Trophoblast cell (in vitro differentiated cells and primary cell): ENCODE data around the gene MICU1.

Source experiments
- DNase-seq, 2 donors: peaks; one replicate each; pipeline ENCODE4 v3.0.0-alpha.2; 2016
- H2AFZ ChIP-seq: 2 replicates; pipeline ENCODE4 v1.6.1; 2013; ENCODE audit warnings: low read length, moderate library complexity, mild to moderate bottlenecking; ENCODE audit not compliant: insufficient read depth, poor library complexity
- H2AK5ac ChIP-seq: 2 replicates; pipeline ENCODE4 v1.6.1; 2013; ENCODE audit warnings: mild to moderate bottlenecking, low read length
- H2BK120ac ChIP-seq: 2 replicates; pipeline ENCODE4 v1.6.1; 2013; ENCODE audit warnings: low read length, mild to moderate bottlenecking, moderate library complexity; ENCODE audit not compliant: insufficient read depth, poor library complexity
- H2BK12ac ChIP-seq: 2 replicates; pipeline ENCODE4 v1.6.1; 2013; ENCODE audit warnings: mild to moderate bottlenecking, low read length, moderate library complexity
- H2BK5ac ChIP-seq: 2 replicates; pipeline ENCODE4 v1.6.1; 2013; ENCODE audit warnings: low read length, low read depth, moderate library complexity, mild to moderate bottlenecking; ENCODE audit not compliant: poor library complexity
- H3K14ac ChIP-seq: 2 replicates; pipeline ENCODE4 v1.6.1; 2013; ENCODE audit warnings: mild to moderate bottlenecking, low read length
- H3K18ac ChIP-seq: 2 replicates; pipeline ENCODE4 v1.6.1; 2013; ENCODE audit warnings: mild to moderate bottlenecking, low read length
- H3K23ac ChIP-seq: 2 replicates; pipeline ENCODE4 v1.6.1; 2013; ENCODE audit warnings: low read length
- H3K27ac ChIP-seq: 2 replicates; pipeline ENCODE4 v1.5.1; 2013; ENCODE audit warnings: low read depth, mild to moderate bottlenecking, inconsistent platforms, low read length, moderate library complexity
- H3K27me3 ChIP-seq: 2 replicates; pipeline ENCODE4 v1.6.1; 2013; ENCODE audit warnings: inconsistent platforms, mild to moderate bottlenecking, low read length, moderate library complexity; ENCODE audit not compliant: insufficient read depth
- H3K36me3 ChIP-seq, 2 experiments: 1 replicate in 1 of 2; 2 replicates in 1 of 2; pipeline ENCODE4 v1.6.1; 2013; ENCODE audit warnings: low read length in 2 of 2, mild to moderate bottlenecking in 2 of 2, moderate library complexity in 1 of 2; ENCODE audit not compliant: insufficient read depth in 2 of 2, control insufficient read depth in 1 of 2
- H3K4ac ChIP-seq: 2 replicates; pipeline ENCODE4 v1.6.1; 2013; ENCODE audit warnings: low read depth, mild to moderate bottlenecking, low read length, moderate library complexity
- H3K4me1 ChIP-seq, 2 experiments: 1 replicate in 1 of 2; 2 replicates in 1 of 2; pipeline ENCODE4 v1.6.1; 2013; ENCODE audit warnings: low read length in 2 of 2, mild to moderate bottlenecking in 2 of 2, moderate library complexity in 1 of 2; ENCODE audit not compliant: insufficient read depth in 2 of 2, control insufficient read depth in 1 of 2
- H3K4me2 ChIP-seq: 2 replicates; pipeline ENCODE4 v1.6.1; 2013; ENCODE audit warnings: inconsistent platforms, mild to moderate bottlenecking, low read length, moderate library complexity
- H3K4me3 ChIP-seq: 2 replicates; pipeline ENCODE4 v1.5.1; 2013; ENCODE audit warnings: mild to moderate bottlenecking, low read depth, low read length, inconsistent platforms
- H3K79me1 ChIP-seq: one replicate; pipeline ENCODE4 v1.6.1; 2013; ENCODE audit warnings: low read length
- H3K79me2 ChIP-seq: 2 replicates; pipeline ENCODE4 v1.6.1; 2013; ENCODE audit warnings: low read length, mild to moderate bottlenecking; ENCODE audit not compliant: control insufficient read depth, insufficient read depth, poor library complexity
- H3K9ac ChIP-seq: 2 replicates; pipeline ENCODE4 v1.6.1; 2013; ENCODE audit warnings: mild to moderate bottlenecking, low read length
- H3K9me3 ChIP-seq: 2 replicates; pipeline ENCODE4 v1.6.1; 2013; ENCODE audit warnings: low read depth, mild to moderate bottlenecking, control low read depth, inconsistent platforms, low read length; ENCODE audit not compliant: insufficient read depth
- H4K12ac ChIP-seq: 2 replicates; pipeline ENCODE4 v1.6.1; 2013; ENCODE audit warnings: low read depth, mild to moderate bottlenecking, low read length, moderate library complexity
- H4K8ac ChIP-seq: 2 replicates; pipeline ENCODE4 v1.6.1; 2013; ENCODE audit warnings: low read depth, mild to moderate bottlenecking, low read length, moderate library complexity
- H4K91ac ChIP-seq: one replicate; pipeline ENCODE4 v1.6.1; 2013; ENCODE audit warnings: low read depth, mild to moderate bottlenecking, low read length, moderate library complexity
- WGBS: extraction: QIAGEN DNeasy Blood & Tissue Kit; methylation state at CpG from one replicate; pipeline ENCODE4 v1.1.7; 2013; ENCODE audit warnings: missing lambda C conversion rate; ENCODE audit not compliant: insufficient read length, insufficient coverage; ENCODE audit errors: extremely low coverage; 5-methylcytosine and 5-hydroxymethylcytosine counted together

MICU1 gene

DNA sequence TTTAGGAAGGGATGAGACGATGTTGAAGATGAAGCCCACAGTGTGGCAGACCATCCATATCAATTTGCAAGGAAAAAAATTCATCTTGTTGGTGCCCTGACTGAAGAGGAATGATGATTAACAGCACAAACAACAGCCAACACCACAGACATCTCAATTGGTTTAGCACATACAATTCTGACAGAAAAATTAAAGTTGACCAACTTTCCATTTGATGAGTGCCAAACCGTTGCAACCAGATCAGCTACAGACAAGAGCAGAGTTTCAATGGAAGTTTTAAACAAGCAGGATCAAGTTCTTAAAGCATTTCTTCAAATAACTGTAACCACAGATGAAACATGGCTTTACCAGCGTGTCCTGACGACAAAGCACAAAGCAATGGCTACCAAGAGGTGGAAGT lies 138.8 kb downstream of the MICU1 start:
- no peak overlapping the region for H2AFZ ChIP-seq
- no CpG with 5 or more reads among the region's 4 CpGs for WGBS
- H2AK5ac ChIP-seq, result no peak overlapping the region
- H3K79me2 ChIP-seq, result no peaks in the 10 kb centered on the region
- H2BK120ac ChIP-seq, result no peak overlapping the region
- H3K4me1 ChIP-seq, result no peaks in the 10 kb centered on the region
- H3K18ac ChIP-seq, result no peak overlapping the region
- no peak overlapping the region for H4K12ac ChIP-seq
- no peak for DNase-seq
- H3K27me3 ChIP-seq, result no peaks in the 10 kb centered on the region
- H4K91ac ChIP-seq, result no peak overlapping the region
- H2BK12ac ChIP-seq, result no peak overlapping the region
- H4K8ac ChIP-seq, result no peak overlapping the region
- no peak overlapping the region for H2BK5ac ChIP-seq
- H3K79me1 ChIP-seq, result no peaks in the 10 kb centered on the region
- no peaks in the 10 kb centered on the region for H3K9me3 ChIP-seq
- H3K14ac ChIP-seq, result no peak overlapping the region
- H3K4me2 ChIP-seq, result no peak overlapping the region
- H3K9ac ChIP-seq, result no peak overlapping the region
- no peaks in the 10 kb centered on the region for H3K36me3 ChIP-seq
- no peak overlapping the region for H3K4ac ChIP-seq
- no peak overlapping the region for H3K27ac ChIP-seq
- no peak overlapping the region for H3K4me3 ChIP-seq
- no peak overlapping the region for H3K23ac ChIP-seq

- no peak for DNase-seq
- H3K14ac ChIP-seq, result no peak overlapping the region
- H4K12ac ChIP-seq, result no peak overlapping the region
Measured at GRCh38 chr10:72485701-72486100, 140.2 kb downstream of the MICU1 start.

GRCh38 chr10:72484521-72484920 lies 141.4 kb downstream of the MICU1 start:
- no peak overlapping the region for H2BK5ac ChIP-seq

More at GRCh38 chr10:72485701-72486100, 140.2 kb downstream of the MICU1 start:
- Histone ChIP-seq H4K8ac (no peak overlapping the region), H3K23ac (no peak overlapping the region), H3K9ac (no peak overlapping the region), H3K4ac (no peak overlapping the region), H3K4me1 (no peaks in the 10 kb centered on the region), H2BK12ac (no peak overlapping the region), H2BK5ac (no peak overlapping the region), H2AFZ (no peak overlapping the region), H3K36me3 (no peaks in the 10 kb centered on the region), H3K27me3 (no peaks in the 10 kb centered on the region), H2AK5ac (no peak overlapping the region), H3K27ac (no peak overlapping the region), H3K79me2 (no peaks in the 10 kb centered on the region), H3K79me1 (no peaks in the 10 kb centered on the region), H3K4me3 (no peak overlapping the region), H3K4me2 (no peak overlapping the region), H4K91ac (no peak overlapping the region), H3K18ac (no peak overlapping the region), H2BK120ac (no peak overlapping the region), H3K9me3 (peaks cover 1% of the 10 kb centered on the region)
- WGBS, result no CpG with 5 or more reads among the region's 3 CpGs

GRCh38 chr10:72483471-72483870 lies 142.4 kb downstream of the MICU1 start:
- H3K4me3 ChIP-seq, result no peak overlapping the region
- no peak overlapping the region for H2AFZ ChIP-seq
- no peaks in the 10 kb centered on the region for H3K27me3 ChIP-seq
- H3K18ac ChIP-seq, result no peak overlapping the region
- WGBS, result no CpG with 5 or more reads among the region's 6 CpGs
- no peak overlapping the region for H2BK120ac ChIP-seq
- H3K36me3 ChIP-seq, result no peaks in the 10 kb centered on the region
- H3K4me2 ChIP-seq, result no peak overlapping the region
- H4K8ac ChIP-seq, result no peak overlapping the region
- H4K91ac ChIP-seq, result no peak overlapping the region
- no peak for DNase-seq
- H3K4ac ChIP-seq, result no peak overlapping the region
- no peak overlapping the region for H2BK12ac ChIP-seq
- no peak overlapping the region for H2AK5ac ChIP-seq
- H3K79me1 ChIP-seq, result no peaks in the 10 kb centered on the region
- peaks cover 1% of the 10 kb centered on the region for H3K9me3 ChIP-seq
- H4K12ac ChIP-seq, result no peak overlapping the region
- no peak overlapping the region for H3K23ac ChIP-seq
- H3K9ac ChIP-seq, result no peak overlapping the region
- no peaks in the 10 kb centered on the region for H3K79me2 ChIP-seq
- H2BK5ac ChIP-seq, result no peak overlapping the region
- H3K4me1 ChIP-seq, result no peaks in the 10 kb centered on the region
- H3K14ac ChIP-seq, result no peak overlapping the region
- H3K27ac ChIP-seq, result no peak overlapping the region

More at GRCh38 chr10:72484521-72484920, 141.4 kb downstream of the MICU1 start:
- Histone ChIP-seq H3K4me2 (no peak overlapping the region), H3K79me2 (no peaks in the 10 kb centered on the region), H3K4ac (no peak overlapping the region), H4K8ac (no peak overlapping the region), H3K79me1 (no peaks in the 10 kb centered on the region), H3K4me3 (no peak overlapping the region), H2BK12ac (no peak overlapping the region), H3K9ac (no peak overlapping the region), H3K4me1 (no peaks in the 10 kb centered on the region), H2BK120ac (no peak overlapping the region), H3K18ac (no peak overlapping the region), H2AK5ac (no peak overlapping the region), H3K27me3 (no peaks in the 10 kb centered on the region), H3K14ac (no peak overlapping the region), H4K12ac (no peak overlapping the region), H3K36me3 (no peaks in the 10 kb centered on the region), H3K23ac (no peak overlapping the region), H2AFZ (no peak overlapping the region), H3K9me3 (peaks cover 1% of the 10 kb centered on the region), H4K91ac (no peak overlapping the region), H3K27ac (no peak overlapping the region)
- no peak for DNase-seq
- no CpG with 5 or more reads among the region's 3 CpGs for WGBS
